HepG2 (cell line): ENCODE results near the gene JMJD6. TPM values are rescaled to one million over a fixed set of nuclear protein-coding genes. Genes with fewer than 3 reads are reported as not detected.

Experiments used
- CBX2 ChIP-seq, 2 experiments: fragments of 200-600 bp in 1 of 2; sonication (generic); formaldehyde crosslinking in 1 of 2; IDR thresholded peaks; 2 replicates each; pipeline versions ENCODE4 v1.7.0 to v1.8.1; 2018 to 2022; ENCODE audit warnings: low read depth in 2 of 2, low read length in 1 of 2, mild to moderate bottlenecking in 1 of 2, missing genetic modification reagents in 1 of 2
- ESRRA ChIP-seq: sonication (generic); formaldehyde crosslinking; IDR thresholded peaks from 2 replicates; pipeline ENCODE4 v1.5.1; 2020; ENCODE audit warnings: mild to moderate bottlenecking, low read depth, missing genetic modification reagents
- ETV5 ChIP-seq: IDR thresholded peaks from 2 replicates; pipeline ENCODE4 v1.6.1; 2018; ENCODE audit warnings: missing biosample characterization, missing genetic modification reagents, inconsistent platforms, borderline replicate concordance
- KDM5A ChIP-seq: fragments of 200-600 bp; sonication (generic); IDR thresholded peaks from 2 replicates; pipeline ENCODE4 v1.7.0; 2018; ENCODE audit warnings: antibody characterized with exemption, mild to moderate bottlenecking, low read length, borderline replicate concordance
- MAF1 ChIP-seq: sonication (generic); formaldehyde crosslinking; IDR thresholded peaks from 2 replicates; pipeline ENCODE4 v1.5.0; 2020; ENCODE audit warnings: missing genetic modification reagents, borderline replicate concordance
- RAD21 ChIP-seq: fragments of 450-650 bp; formaldehyde crosslinking; IDR thresholded peaks from 2 replicates; pipeline ENCODE4 v1.5.0; 2020; ENCODE audit warnings: mild to moderate bottlenecking
- SCMH1 ChIP-seq: sonication (generic); formaldehyde crosslinking; IDR thresholded peaks from 2 replicates; pipeline ENCODE4 v1.9.0; 2021; ENCODE audit warnings: missing genetic modification reagents, mild to moderate bottlenecking, borderline replicate concordance
- SNAI1 ChIP-seq: sonication (generic); formaldehyde crosslinking; IDR thresholded peaks from 2 replicates; pipeline ENCODE4 v1.5.0; 2020; ENCODE audit warnings: mild to moderate bottlenecking, missing genetic modification reagents, borderline replicate concordance
- SP2 ChIP-seq: sonication (generic); formaldehyde crosslinking; IDR thresholded peaks from 2 replicates; pipeline ENCODE4 v1.5.1; 2020; ENCODE audit warnings: mild to moderate bottlenecking, missing genetic modification reagents
- ZBTB1 ChIP-seq: sonication (generic); formaldehyde crosslinking; IDR thresholded peaks from 2 replicates; pipeline ENCODE4 v1.4.0; 2020; ENCODE audit warnings: missing genetic modification reagents, borderline replicate concordance
- ZFP37 ChIP-seq: sonication (generic); formaldehyde crosslinking; IDR thresholded peaks from 2 replicates; pipeline ENCODE4 v1.4.0; 2020; ENCODE audit warnings: missing genetic modification reagents, borderline replicate concordance
- ZNF121 ChIP-seq: sonication (generic); formaldehyde crosslinking; IDR thresholded peaks from 2 replicates; pipeline ENCODE4 v1.5.0; 2020; ENCODE audit warnings: mild to moderate bottlenecking, missing genetic modification reagents
- ZNF260 ChIP-seq: sonication (generic); formaldehyde crosslinking; IDR thresholded peaks from 2 replicates; pipeline ENCODE4 v1.4.0; 2020; ENCODE audit warnings: missing genetic modification reagents, low read depth, mild to moderate bottlenecking, borderline replicate concordance
- ZNF383 ChIP-seq: sonication (generic); formaldehyde crosslinking; IDR thresholded peaks from 2 replicates; pipeline ENCODE4 v1.4.0; 2020; ENCODE audit warnings: missing genetic modification reagents, mild to moderate bottlenecking, borderline replicate concordance
- ZNF460 ChIP-seq: sonication (generic); formaldehyde crosslinking; IDR thresholded peaks from 2 replicates; pipeline ENCODE4 v1.5.1; 2020; ENCODE audit warnings: missing genetic modification reagents, mild to moderate bottlenecking, borderline replicate concordance
- polyA plus RNA-seq, 8 experiments: library from polyadenylated mRNA; depleted of rRNA in 3 of 8; stranded (reverse) in 7 of 8; unstranded in 1 of 8; fragments of >200 nt; fragmentation: Illumina TruSeq in 4 of 8; extraction: Trizol in 4 of 8; gene quantifications; 2 replicates each; pipeline versions ENCODE4 v1.2.1 to v1.2.3, GENCODE V29; 2011 to 2016; ENCODE audit warnings: low read depth in 4 of 8, missing spikeins in 1 of 8, mixed read lengths in 1 of 8; ENCODE audit not compliant: insufficient read depth in 1 of 8
- total RNA-seq, 5 experiments: library from RNA; depleted of rRNA; stranded (reverse); fragments of >200 nt; fragmentation: Illumina TruSeq; extraction: Trizol; gene quantifications; 2 replicates each; pipeline ENCODE4 v1.2.3, GENCODE V29; 2016; ENCODE audit warnings: low read depth in 1 of 5
- TF ChIP-seq, protein P1 (sequence below): IDR thresholded peaks from 2 replicates; pipeline ENCODE4 v1.6.1; 2012; ENCODE audit warnings: low read depth, low read length, improper control_type of control experiment
- TF ChIP-seq, protein P2 (sequence below): fragments of 450-650 bp; IDR thresholded peaks from 2 replicates; pipeline ENCODE4 v1.6.1; 2017
- TF ChIP-seq, protein P3 (sequence below): sonication (generic); formaldehyde crosslinking; IDR thresholded peaks from 2 replicates; pipeline ENCODE4 v1.4.0; 2020; ENCODE audit warnings: mild to moderate bottlenecking, missing genetic modification reagents
- TF ChIP-seq, protein P4 (sequence below): sonication (generic); formaldehyde crosslinking; conservative IDR thresholded peaks from 2 replicates; pipeline ENCODE4 v1.8.0; 2022; ENCODE audit warnings: mild to moderate bottlenecking, moderate library complexity, missing genetic modification reagents
- TF ChIP-seq, protein P5 (sequence below): sonication (generic); formaldehyde crosslinking; IDR thresholded peaks from 2 replicates; pipeline ENCODE4 v1.4.0; 2020; ENCODE audit warnings: missing genetic modification reagents

Gene JMJD6
- total and polyA plus RNA-seq, 2 of the 13 experiments (the other 11 are each of a cell fraction or from before 2014, with no cell fraction given), result 33.6 to 41.0 TPM

DNA sequence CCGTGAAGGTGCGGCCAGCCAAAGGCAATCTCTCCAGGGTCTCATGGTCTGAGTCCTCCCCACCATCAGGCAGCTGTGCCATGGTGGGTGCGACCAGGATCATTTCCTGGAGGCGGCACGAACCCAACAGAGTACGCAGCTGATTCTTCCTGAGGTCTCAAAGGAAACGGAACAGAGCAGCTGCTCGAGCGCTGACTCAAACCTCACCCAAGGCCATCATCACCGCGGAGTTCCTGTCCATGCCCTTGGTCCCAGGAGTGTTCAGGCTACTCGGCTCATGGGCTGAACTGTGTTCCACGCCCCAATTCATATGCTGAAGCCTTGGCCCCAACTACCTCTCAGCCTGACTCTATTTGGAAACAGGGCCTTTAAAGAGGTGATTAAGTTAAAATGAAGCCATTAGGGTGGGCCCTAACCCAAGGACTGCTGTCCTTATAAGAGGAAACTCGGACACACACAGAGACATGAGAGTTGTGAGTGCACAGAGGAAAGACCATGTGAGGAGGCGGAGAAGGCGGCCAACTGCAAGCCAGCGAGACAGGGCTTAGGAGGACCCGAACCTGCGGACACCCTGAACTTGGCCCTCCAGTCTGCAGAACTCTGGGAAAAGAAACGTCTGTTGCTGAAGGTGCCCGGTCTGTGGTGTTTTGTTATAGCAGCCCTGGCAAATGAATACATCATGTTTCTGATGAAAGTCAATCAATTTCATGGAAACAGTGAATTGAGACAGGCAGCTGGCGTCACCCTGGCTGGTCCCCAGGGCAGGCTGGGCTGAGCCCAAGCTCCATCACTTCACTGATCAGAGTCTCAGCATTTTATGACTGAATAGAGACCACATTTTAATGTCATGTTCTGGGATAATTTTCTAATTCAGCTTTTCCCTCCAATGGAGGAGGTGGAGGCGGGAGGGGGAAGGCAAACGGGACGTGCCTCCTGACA is 29.4 kb downstream of the JMJD6 start (continued):
- TF ChIP-seq, protein P1, sequence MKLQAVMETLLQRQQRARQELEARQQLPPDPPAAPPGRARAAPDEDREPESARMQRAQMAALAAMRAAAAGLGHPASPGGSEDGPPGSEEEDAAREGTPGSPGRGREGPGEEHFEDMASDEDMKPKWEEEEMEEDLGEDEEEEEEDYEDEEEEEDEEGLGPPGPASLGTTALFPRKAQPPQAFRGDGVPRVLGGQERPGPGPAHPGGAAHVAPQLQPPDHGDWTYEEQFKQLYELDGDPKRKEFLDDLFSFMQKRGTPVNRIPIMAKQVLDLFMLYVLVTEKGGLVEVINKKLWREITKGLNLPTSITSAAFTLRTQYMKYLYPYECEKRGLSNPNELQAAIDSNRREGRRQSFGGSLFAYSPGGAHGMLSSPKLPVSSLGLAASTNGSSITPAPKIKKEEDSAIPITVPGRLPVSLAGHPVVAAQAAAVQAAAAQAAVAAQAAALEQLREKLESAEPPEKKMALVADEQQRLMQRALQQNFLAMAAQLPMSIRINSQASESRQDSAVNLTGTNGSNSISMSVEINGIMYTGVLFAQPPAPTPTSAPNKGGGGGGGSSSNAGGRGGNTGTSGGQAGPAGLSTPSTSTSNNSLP, result no peak
- no peak for TF ChIP-seq MAF1 (CRISPR knock-in tag)
- no peak for TF ChIP-seq ZFP37
- TF ChIP-seq, protein P2, sequence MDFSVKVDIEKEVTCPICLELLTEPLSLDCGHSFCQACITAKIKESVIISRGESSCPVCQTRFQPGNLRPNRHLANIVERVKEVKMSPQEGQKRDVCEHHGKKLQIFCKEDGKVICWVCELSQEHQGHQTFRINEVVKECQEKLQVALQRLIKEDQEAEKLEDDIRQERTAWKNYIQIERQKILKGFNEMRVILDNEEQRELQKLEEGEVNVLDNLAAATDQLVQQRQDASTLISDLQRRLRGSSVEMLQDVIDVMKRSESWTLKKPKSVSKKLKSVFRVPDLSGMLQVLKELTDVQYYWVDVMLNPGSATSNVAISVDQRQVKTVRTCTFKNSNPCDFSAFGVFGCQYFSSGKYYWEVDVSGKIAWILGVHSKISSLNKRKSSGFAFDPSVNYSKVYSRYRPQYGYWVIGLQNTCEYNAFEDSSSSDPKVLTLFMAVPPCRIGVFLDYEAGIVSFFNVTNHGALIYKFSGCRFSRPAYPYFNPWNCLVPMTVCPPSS, result no peak
- 0 out of 2 replicates have a peak, but pooled peaks have one; percentile 29 for TF ChIP-seq ESRRA (CRISPR knock-in tag)
- TF ChIP-seq CBX2 (IDR thresholded peaks at IDR 0.05; ENCODE audit: low read depth, low read length), result no peak
- TF ChIP-seq CBX2 (CRISPR knock-in tag; IDR thresholded peaks at IDR 0.05; ENCODE audit: low read depth), result no peak
- TF ChIP-seq KDM5A, result no peak
- no peak for TF ChIP-seq ZNF260 (CRISPR knock-in tag)
- no peak for TF ChIP-seq SCMH1
- TF ChIP-seq ZNF383 (CRISPR knock-in tag), result no peak
- no peak for TF ChIP-seq SNAI1 (CRISPR knock-in tag)
- TF ChIP-seq ETV5, result peak; percentile 95
- TF ChIP-seq, protein P3, sequence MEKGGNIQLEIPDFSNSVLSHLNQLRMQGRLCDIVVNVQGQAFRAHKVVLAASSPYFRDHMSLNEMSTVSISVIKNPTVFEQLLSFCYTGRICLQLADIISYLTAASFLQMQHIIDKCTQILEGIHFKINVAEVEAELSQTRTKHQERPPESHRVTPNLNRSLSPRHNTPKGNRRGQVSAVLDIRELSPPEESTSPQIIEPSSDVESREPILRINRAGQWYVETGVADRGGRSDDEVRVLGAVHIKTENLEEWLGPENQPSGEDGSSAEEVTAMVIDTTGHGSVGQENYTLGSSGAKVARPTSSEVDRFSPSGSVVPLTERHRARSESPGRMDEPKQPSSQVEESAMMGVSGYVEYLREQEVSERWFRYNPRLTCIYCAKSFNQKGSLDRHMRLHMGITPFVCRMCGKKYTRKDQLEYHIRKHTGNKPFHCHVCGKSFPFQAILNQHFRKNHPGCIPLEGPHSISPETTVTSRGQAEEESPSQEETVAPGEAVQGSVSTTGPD (CRISPR knock-in tag), result no peak
- no peak for TF ChIP-seq ZNF121
- TF ChIP-seq ZBTB1 (CRISPR knock-in tag), result no peak
- no peak for TF ChIP-seq RAD21 (CRISPR knock-in tag)
- TF ChIP-seq, protein P4, sequence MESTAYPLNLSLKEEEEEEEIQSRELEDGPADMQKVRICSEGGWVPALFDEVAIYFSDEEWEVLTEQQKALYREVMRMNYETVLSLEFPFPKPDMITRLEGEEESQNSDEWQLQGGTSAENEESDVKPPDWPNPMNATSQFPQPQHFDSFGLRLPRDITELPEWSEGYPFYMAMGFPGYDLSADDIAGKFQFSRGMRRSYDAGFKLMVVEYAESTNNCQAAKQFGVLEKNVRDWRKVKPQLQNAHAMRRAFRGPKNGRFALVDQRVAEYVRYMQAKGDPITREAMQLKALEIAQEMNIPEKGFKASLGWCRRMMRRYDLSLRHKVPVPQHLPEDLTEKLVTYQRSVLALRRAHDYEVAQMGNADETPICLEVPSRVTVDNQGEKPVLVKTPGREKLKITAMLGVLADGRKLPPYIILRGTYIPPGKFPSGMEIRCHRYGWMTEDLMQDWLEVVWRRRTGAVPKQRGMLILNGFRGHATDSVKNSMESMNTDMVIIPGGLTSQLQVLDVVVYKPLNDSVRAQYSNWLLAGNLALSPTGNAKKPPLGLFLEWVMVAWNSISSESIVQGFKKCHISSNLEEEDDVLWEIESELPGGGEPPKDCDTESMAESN (CRISPR knock-in tag), result no peak
- TF ChIP-seq SP2 (CRISPR knock-in tag), result no peak
- TF ChIP-seq, protein P5, sequence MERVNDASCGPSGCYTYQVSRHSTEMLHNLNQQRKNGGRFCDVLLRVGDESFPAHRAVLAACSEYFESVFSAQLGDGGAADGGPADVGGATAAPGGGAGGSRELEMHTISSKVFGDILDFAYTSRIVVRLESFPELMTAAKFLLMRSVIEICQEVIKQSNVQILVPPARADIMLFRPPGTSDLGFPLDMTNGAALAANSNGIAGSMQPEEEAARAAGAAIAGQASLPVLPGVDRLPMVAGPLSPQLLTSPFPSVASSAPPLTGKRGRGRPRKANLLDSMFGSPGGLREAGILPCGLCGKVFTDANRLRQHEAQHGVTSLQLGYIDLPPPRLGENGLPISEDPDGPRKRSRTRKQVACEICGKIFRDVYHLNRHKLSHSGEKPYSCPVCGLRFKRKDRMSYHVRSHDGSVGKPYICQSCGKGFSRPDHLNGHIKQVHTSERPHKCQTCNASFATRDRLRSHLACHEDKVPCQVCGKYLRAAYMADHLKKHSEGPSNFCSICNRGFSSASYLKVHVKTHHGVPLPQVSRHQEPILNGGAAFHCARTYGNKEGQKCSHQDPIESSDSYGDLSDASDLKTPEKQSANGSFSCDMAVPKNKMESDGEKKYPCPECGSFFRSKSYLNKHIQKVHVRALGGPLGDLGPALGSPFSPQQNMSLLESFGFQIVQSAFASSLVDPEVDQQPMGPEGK, result no peak
- TF ChIP-seq ZNF460, result no peak
